Measurements from ENCODE around the gene JHY.
A peak's percentile ranks its signal among the peaks of the same experiment; 100 is the strongest.

JHY gene

GRCh38 chr11:122937983-122938382 lies 55.4 kb downstream of the JHY start:
- DNase-seq (ENCODE audit: extremely low read depth in 1 of 2, low read depth in 1 of 2), result no peak

GRCh38 chr11:122938557-122938956 lies 56.0 kb downstream of the JHY start:
- DNase-seq (ENCODE audit: extremely low read depth in 1 of 2, low read depth in 1 of 2), result no peak

DNA sequence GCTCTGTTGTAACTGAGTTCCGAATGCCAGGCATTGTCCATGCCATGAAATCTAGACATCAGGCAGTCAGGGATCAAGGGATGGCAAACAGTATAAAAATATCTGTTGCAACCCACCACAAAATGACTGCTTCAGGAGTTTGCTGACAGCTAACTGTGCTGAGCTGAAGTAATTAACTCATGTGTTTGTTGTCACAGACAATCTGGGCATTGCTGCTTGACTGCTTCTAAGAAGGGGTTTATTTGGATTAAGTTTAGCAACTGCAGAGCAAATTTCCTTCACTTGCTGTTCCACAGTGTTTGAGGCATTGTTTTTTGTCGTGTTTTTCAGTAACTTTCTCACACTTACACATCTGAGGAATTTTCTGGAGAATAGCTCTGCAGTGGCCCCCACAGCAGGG lies 68.7 kb downstream of the JHY start:
- DNase-seq (ENCODE audit: extremely low read depth in 1 of 2, low read depth in 1 of 2), result no peak

DNA sequence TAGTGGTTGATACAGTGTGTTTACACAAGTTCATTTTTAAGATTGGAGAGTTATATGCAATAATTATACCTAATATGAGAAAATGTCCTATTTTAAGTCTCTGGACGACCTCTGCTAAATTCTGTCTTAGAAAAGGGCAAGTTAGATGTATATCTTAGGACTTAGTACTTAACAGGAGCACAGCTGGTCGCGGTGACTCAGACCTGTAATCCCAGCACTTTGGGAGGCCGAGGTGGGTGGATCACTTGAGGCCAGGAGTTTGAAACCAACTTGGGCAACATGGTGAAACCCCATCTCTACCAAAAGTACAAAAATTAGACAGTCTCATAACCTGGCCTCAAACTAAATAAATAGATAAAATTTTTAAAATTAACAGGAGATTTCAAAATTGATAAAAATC lies 71.9 kb downstream of the JHY start:
- DNase-seq (ENCODE audit: extremely low read depth in 1 of 2, low read depth in 1 of 2), result no peak

DNA sequence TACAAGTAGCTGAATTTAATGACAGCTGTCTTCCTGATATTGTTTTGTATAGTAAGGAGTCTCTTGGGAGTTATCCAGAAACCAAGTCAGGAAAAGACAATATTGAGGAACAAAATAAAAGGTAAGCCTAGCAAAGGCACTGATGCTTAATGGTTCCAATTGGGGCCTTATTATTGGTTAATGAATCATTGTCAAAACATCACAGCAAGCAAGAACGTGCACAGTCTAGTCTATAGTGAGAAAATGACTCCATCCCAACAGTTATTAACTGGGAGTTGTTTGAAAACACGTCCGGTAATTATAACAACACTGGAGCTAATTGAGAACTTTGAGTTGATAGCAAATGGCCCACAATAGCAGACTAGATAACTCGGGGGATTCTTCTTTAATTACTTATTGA lies 81.4 kb downstream of the JHY start:
- no peak for DNase-seq (ENCODE audit: extremely low read depth in 1 of 2, low read depth in 1 of 2)

DNA sequence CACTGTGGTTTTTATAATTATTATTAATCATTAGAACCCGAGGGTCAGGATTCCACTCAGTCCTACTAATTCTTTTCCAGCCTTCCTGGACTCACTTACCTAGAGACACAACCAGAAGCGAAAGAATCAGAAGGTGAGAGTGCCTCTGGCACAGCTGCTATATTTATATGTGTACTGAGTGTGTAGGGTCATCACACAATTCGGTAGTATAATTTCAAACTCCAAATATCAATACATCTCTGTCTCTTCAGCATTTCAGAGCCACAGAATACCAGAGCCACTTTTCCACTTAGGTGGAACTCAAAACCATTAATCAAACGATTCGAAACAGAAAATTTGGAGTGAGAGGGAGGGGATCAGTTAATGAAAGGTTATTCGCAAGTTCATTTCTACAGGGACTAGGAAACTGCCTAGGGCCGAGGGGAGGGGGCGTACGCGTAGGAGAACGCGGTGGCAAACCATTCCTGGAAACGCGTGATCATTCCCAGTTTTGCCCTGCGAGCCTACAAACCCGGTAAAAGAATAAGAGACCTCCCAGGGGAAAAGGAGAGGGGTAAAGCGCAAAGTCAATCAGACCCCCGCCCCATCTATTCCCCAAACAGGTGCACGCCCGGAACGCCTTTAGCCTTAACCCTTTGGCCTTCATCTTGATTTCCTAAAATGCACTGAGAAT lies 93.6 kb downstream of the JHY start:
- no peak for DNase-seq (ENCODE audit: extremely low read depth in 1 of 2, low read depth in 1 of 2)

GRCh38 chr11:122976734-122977469 lies 94.3 kb downstream of the JHY start:
- DNase-seq (ENCODE audit: extremely low read depth in 1 of 2, low read depth in 1 of 2), result no peak

- no peak for DNase-seq (ENCODE audit: extremely low read depth in 1 of 2, low read depth in 1 of 2)
Observed at GRCh38 chr11:122977470-122978298, 95.1 kb downstream of the JHY start.

- DNase-seq (ENCODE audit: extremely low read depth in 1 of 2, low read depth in 1 of 2), result no peak
Observed at GRCh38 chr11:122978299-122978620, 95.7 kb downstream of the JHY start.

GRCh38 chr11:122979103-122979814 lies 96.7 kb downstream of the JHY start:
- DNase-seq (ENCODE audit: extremely low read depth in 1 of 2, low read depth in 1 of 2), result no peak

DNA sequence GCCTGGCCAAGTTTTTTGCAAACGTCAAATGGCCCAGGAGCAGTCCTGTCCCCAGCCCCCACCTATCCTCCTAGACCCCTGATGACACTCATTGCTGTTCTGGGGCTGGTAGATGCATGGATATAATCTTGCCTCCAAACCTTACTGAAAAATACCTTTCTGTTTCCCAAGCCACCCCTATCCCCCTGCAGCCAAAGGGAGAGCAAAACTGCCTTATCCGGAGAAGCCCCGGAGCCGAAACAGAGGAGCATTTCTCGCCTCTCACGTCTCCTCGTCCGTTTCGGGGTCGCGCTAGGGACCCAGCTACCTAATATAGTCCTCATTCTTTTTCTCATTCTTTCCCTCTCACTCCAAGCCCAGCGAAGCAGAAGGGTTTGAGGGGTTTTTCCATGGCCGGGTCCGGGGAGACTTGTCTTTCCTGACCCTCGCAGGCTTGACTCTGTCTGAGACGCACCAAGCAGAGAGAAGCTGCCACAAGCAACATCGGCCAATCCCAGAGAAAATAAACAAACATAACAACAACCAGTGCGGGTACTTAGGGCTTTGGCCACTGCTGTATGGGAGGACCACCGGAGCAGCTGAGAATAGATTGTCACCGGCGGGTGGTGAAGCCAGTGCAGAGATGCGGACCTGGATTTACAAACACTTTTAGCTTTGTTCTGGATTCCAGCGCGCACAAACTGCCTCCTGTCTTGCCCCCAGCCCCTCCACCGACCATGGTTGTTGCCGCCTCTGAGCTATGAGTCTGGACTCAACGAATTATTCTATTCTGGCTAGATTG lies 97.4 kb downstream of the JHY start:
- DNase-seq (ENCODE audit: extremely low read depth in 1 of 2, low read depth in 1 of 2), result no peak

GRCh38 chr11:122981388-122982264 lies 99.1 kb downstream of the JHY start, which contains the start of gene BSX:
BSX (minus strand) TSS chr11:122981834; CDS start chr11:122981671, 163 bp downstream.
- DNase-seq (ENCODE audit: extremely low read depth in 1 of 2, low read depth in 1 of 2), result peak in 1 of 2 donors; percentile 30

GRCh38 chr11:122983438-122984185 lies 101.1 kb downstream of the JHY start:
- no peak for DNase-seq (ENCODE audit: extremely low read depth in 1 of 2, low read depth in 1 of 2)

DNA sequence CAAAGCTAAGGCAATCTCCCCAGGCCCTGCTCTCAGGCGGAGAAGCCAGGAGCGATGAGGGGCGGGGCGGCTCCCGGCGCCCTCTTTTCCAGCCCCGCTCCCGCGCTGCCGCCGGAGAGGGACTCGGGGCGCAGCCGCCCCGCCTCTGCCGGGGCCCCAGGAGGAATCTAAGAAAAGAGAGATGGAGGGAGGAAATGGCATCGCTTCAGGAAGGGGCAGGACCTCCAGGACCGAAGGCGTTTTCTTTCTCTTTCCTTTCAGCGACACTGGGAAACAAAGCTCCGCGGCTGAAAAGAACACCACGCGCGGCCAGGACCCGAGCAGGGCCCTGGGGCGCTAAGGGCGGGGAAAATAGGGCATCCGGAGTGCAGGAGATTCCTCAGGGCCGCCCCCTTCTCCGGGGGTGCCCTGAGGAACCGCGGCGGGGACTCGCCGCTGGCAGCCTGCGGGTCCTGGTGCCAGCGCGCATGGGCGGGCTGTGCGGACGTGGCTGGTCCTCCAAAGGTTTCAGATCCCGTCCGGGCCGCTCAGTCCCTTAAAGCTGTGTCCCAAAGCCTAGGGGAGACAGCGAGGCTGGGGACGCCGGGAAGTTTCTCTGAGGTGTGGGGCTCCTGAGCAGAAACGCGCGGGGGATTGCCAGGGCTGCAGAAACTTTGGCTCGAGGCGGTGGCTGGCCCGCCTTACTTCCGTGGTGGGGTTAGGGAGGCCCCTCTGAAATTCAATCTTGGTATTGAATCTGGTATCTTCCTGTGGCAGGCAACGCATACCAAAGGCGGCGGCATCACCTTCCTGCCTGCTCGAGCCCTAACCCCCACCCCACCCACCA lies 101.8 kb downstream of the JHY start:
- DNase-seq (ENCODE audit: extremely low read depth in 1 of 2, low read depth in 1 of 2), result no peak

DNA sequence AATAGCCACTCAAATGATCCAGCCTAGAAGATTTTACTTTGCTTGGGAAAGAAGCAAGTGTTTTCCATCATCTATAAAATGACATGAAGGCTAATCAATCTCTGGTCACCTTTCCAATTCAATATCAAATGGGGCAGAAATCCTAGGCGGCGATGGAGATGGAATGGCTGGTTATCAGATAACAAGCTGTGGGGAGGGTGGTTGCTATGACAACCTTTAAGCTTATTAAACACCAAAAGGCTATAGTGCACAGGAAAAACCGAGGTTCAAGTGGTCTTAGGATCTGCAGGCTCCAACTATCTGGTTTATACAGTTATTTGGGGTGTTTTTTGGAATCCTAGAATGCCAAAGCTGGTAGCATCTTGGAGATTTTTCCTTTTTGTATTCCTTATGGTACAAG lies 113.0 kb downstream of the JHY start:
- DNase-seq (ENCODE audit: extremely low read depth in 1 of 2, low read depth in 1 of 2), result no peak

GRCh38 chr11:122998727-122999366 lies 116.3 kb downstream of the JHY start:
- no peak for DNase-seq (ENCODE audit: extremely low read depth in 1 of 2, low read depth in 1 of 2)

- no peak for DNase-seq (ENCODE audit: extremely low read depth in 1 of 2, low read depth in 1 of 2)
Observed at GRCh38 chr11:123000721-123001120, 118.2 kb downstream of the JHY start.
